Nephron (organoid): ENCODE data around the gene ELL2.

Experiments
- H3K27ac Mint-ChIP-seq, 3 experiments: 2 replicates each; pipeline ENCODE4 v1.8.0; 2020; ENCODE audit warnings: mixed read lengths in 3 of 3, mild to moderate bottlenecking in 2 of 3, moderate library complexity in 1 of 3
- H3K27me3 Mint-ChIP-seq: 2 replicates; pipeline ENCODE4 v1.8.0; 2021; ENCODE audit warnings: low read depth, mild to moderate bottlenecking, moderate library complexity, mixed read lengths
- H3K36me3 Mint-ChIP-seq: 2 replicates; pipeline ENCODE4 v1.8.0; 2020; ENCODE audit warnings: low read depth, mixed read lengths
- H3K4me1 Mint-ChIP-seq: 2 replicates; pipeline ENCODE4 v1.8.0; 2020; ENCODE audit warnings: mixed read lengths
- H3K4me3 Mint-ChIP-seq, 3 experiments: 2 replicates each; pipeline ENCODE4 v1.8.0; 2020; ENCODE audit warnings: mild to moderate bottlenecking in 3 of 3, mixed read lengths in 3 of 3, moderate library complexity in 2 of 3
- H3K9me3 Mint-ChIP-seq: 2 replicates; pipeline ENCODE4 v1.8.0; 2020; ENCODE audit warnings: mixed read lengths
- CTCF ChIP-seq, 3 experiments: fragments of 200-600 bp; sonication (generic); IDR thresholded peaks; one replicate each; pipeline ENCODE4 v1.5.0; 2021; ENCODE audit warnings: antibody characterized with exemption in 3 of 3; ENCODE audit not compliant: unreplicated experiment in 3 of 3

Gene ELL2

GRCh38 chr5:95993776-95994175 lies 32.1 kb upstream of the ELL2 start:
- no peak overlapping the region for H3K27ac Mint-ChIP-seq
- H3K27me3 Mint-ChIP-seq, result no peaks in the 10 kb centered on the region
- H3K36me3 Mint-ChIP-seq, result no peaks in the 10 kb centered on the region
- no peak overlapping the region for H3K4me3 Mint-ChIP-seq
- H3K4me1 Mint-ChIP-seq, result peaks cover 3% of the 10 kb centered on the region
- H3K9me3 Mint-ChIP-seq, result no peaks in the 10 kb centered on the region
- TF ChIP-seq CTCF (IDR thresholded peaks at IDR 0.05; ENCODE audit: unreplicated experiment in 3 of 3), result no peak

- Mint-ChIP-seq H3K9me3 (no peaks in the 10 kb centered on the region), H3K27me3 (no peaks in the 10 kb centered on the region), H3K4me1 (peaks cover 3% of the 10 kb centered on the region), H3K27ac (no peak overlapping the region), H3K36me3 (no peaks in the 10 kb centered on the region), H3K4me3 (no peak overlapping the region)
- no peak for TF ChIP-seq CTCF (IDR thresholded peaks at IDR 0.05; ENCODE audit: unreplicated experiment in 3 of 3)
Observed at GRCh38 chr5:95993266-95993665, 31.6 kb upstream of the ELL2 start.

GRCh38 chr5:95989283-95990048 lies 27.8 kb upstream of the ELL2 start:
- Mint-ChIP-seq H3K36me3 (no peaks in the 10 kb centered on the region), H3K4me1 (peaks cover 3% of the 10 kb centered on the region), H3K9me3 (no peaks in the 10 kb centered on the region), H3K4me3 (no peak overlapping the region), H3K27ac (no peak overlapping the region), H3K27me3 (no peaks in the 10 kb centered on the region)
- no peak for TF ChIP-seq CTCF (IDR thresholded peaks at IDR 0.05; ENCODE audit: unreplicated experiment in 3 of 3)

GRCh38 chr5:95988877-95989276 lies 27.2 kb upstream of the ELL2 start:
- Mint-ChIP-seq H3K27ac (peak overlapping the region in 1 of 3 experiments; percentile 33), H3K4me3 (no peak overlapping the region), H3K9me3 (no peaks in the 10 kb centered on the region), H3K27me3 (no peaks in the 10 kb centered on the region), H3K36me3 (no peaks in the 10 kb centered on the region), H3K4me1 (peaks cover 3% of the 10 kb centered on the region)
- no peak for TF ChIP-seq CTCF (IDR thresholded peaks at IDR 0.05; ENCODE audit: unreplicated experiment in 3 of 3)

GRCh38 chr5:95988094-95988493 lies 26.4 kb upstream of the ELL2 start:
- no peak overlapping the region for H3K4me3 Mint-ChIP-seq
- H3K27me3 Mint-ChIP-seq, result no peaks in the 10 kb centered on the region
- no peaks in the 10 kb centered on the region for H3K36me3 Mint-ChIP-seq
- H3K9me3 Mint-ChIP-seq, result no peaks in the 10 kb centered on the region
- TF ChIP-seq CTCF (IDR thresholded peaks at IDR 0.05; ENCODE audit: unreplicated experiment in 3 of 3), result no peak
- peak overlapping the region in 1 of 3 experiments; percentile 33 for H3K27ac Mint-ChIP-seq
- H3K4me1 Mint-ChIP-seq, result peaks cover 3% of the 10 kb centered on the region

GRCh38 chr5:95986937-95987520 lies 25.4 kb upstream of the ELL2 start:
- peak overlapping the region in 1 of 3 experiments; percentile 85 for H3K27ac Mint-ChIP-seq
- H3K36me3 Mint-ChIP-seq, result no peaks in the 10 kb centered on the region
- no peaks in the 10 kb centered on the region for H3K27me3 Mint-ChIP-seq
- H3K9me3 Mint-ChIP-seq, result no peaks in the 10 kb centered on the region
- no peak overlapping the region for H3K4me3 Mint-ChIP-seq
- no peak for TF ChIP-seq CTCF (IDR thresholded peaks at IDR 0.05; ENCODE audit: unreplicated experiment in 3 of 3)
- peaks cover 3% of the 10 kb centered on the region for H3K4me1 Mint-ChIP-seq
